ENCODE measurements around the gene COX10.
A peak's percentile ranks its signal among the peaks of the same experiment; 100 is the strongest.
"Not testable (repeated sequence)": the region's sequence is repeated elsewhere in the genome, so short reads cannot be mapped to it uniquely, and the experiment has no call there.

The COX10 gene

GRCh38 chr17:14205992-14206461, 136.7 kb downstream of the COX10 start:
- peak; percentile 48 for DNase-seq (ENCODE audit: low read depth)

- DNase-seq (ENCODE audit: low read depth) = no peak
Measured at GRCh38 chr17:14206891-14207290, 137.6 kb downstream of the COX10 start.

GRCh38 chr17:14207791-14208190, 138.5 kb downstream of the COX10 start:
- no peak for DNase-seq (ENCODE audit: low read depth)

- DNase-seq (ENCODE audit: low read depth) = no peak
Measured at GRCh38 chr17:14209215-14209614, 139.9 kb downstream of the COX10 start.

- no peak for DNase-seq (ENCODE audit: low read depth)
Measured at GRCh38 chr17:14211246-14211645, 141.9 kb downstream of the COX10 start.

- no peak for DNase-seq (ENCODE audit: low read depth)
Measured at GRCh38 chr17:14211801-14212200, 142.5 kb downstream of the COX10 start.

GRCh38 chr17:14212401-14212800, 143.1 kb downstream of the COX10 start:
- no peak for DNase-seq (ENCODE audit: low read depth)

GRCh38 chr17:14214271-14214670, 145.0 kb downstream of the COX10 start:
- no peak for DNase-seq (ENCODE audit: low read depth)

- no peak for DNase-seq (ENCODE audit: low read depth)
Measured at GRCh38 chr17:14222611-14223010, 153.3 kb downstream of the COX10 start.

- no peak for DNase-seq (ENCODE audit: low read depth)
Measured at GRCh38 chr17:14225254-14225980, 156.1 kb downstream of the COX10 start.

GRCh38 chr17:14227052-14227451, 157.7 kb downstream of the COX10 start:
- no peak for DNase-seq (ENCODE audit: low read depth)

- DNase-seq (ENCODE audit: low read depth) = no peak
Measured at GRCh38 chr17:14228903-14229302, 159.6 kb downstream of the COX10 start.

- not testable (repeated sequence) for DNase-seq (ENCODE audit: low read depth)
Measured at GRCh38 chr17:14231187-14231586, 161.9 kb downstream of the COX10 start.

GRCh38 chr17:14235047-14235446, 165.7 kb downstream of the COX10 start:
- not testable (repeated sequence) for DNase-seq (ENCODE audit: low read depth)

GRCh38 chr17:14236032-14236431, 166.7 kb downstream of the COX10 start:
- DNase-seq (ENCODE audit: low read depth) = not testable (repeated sequence)

GRCh38 chr17:14236762-14237161, 167.5 kb downstream of the COX10 start, which contains the start of gene CDRT15:
CDRT15 (minus strand) TSS chr17:14236862; CDS start chr17:14236833, 29 bp downstream.
- DNase-seq (ENCODE audit: low read depth) = not testable (repeated sequence)

- DNase-seq (ENCODE audit: low read depth) = not testable (repeated sequence)
Measured at GRCh38 chr17:14239271-14239670, 170.0 kb downstream of the COX10 start.

- DNase-seq (ENCODE audit: low read depth) = no peak
Measured at GRCh38 chr17:14245002-14245401, 175.7 kb downstream of the COX10 start.

GRCh38 chr17:14245629-14246028, 176.3 kb downstream of the COX10 start:
- DNase-seq (ENCODE audit: low read depth) = no peak

Measured in T follicular helper cell (primary cell).